Activated CD8-positive, alpha-beta memory T cell treated with anti-CD3 and anti-CD28 coated beads for 24 hours (primary cell): ENCODE results near the gene RBM3.
"Not testable (repeated sequence)": the region's sequence is repeated elsewhere in the genome, so short reads cannot be mapped to it uniquely, and the experiment has no call there.

ENCODE experiments used
- DNase-seq: peaks from one replicate; pipeline ENCODE4 v3.0.0-alpha.2; 2020

Gene RBM3

DNA sequence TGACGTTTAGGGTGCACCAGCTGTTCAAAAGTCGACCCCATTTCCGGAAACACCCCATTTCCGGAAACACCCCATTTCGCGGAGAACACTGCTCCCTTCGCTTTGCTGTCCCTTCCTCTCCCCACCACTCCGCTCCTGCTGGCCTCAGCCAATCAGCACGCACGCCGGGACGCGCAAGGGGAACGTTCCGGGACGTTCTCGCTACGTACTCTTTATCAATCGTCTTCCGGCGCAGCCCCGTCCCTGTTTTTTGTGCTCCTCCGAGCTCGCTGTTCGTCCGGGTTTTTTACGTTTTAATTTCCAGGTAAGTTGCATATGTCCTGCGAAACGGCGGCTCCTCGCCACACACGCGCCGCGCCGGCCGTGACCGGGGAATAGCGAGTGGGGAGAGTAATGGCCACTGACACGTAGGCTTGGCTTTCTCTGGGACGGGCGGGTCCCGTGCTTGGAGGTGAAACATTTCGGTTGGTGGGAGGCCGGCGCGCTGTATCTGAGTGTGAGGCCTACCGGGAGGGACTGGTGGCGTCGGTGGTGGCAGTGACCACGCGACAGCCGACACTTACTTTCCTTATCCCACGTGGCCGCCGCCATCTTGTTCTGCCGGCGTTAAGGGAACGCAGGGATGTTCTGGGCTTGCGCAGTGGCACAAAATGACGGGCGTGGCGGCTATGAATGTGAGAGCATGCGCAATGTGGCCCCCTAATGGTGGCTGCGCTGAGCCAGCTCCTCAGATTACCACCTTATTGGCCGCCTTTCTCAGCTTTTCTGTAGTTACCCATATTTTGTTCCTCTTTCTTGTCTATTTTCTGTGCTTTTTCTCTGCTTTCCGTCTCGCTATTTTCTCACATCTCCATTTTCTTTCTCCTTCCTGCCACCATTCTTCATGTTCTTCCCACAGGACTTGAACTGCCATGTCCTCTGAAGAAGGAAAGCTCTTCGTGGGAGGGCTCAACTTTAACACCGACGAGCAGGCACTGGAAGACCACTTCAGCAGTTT lies at the start of gene RBM3:
TSS of gene RBM3 (plus strand) at position 215 of the 997 bp plus-strand sequence. CDS start at position 912, 697 bp downstream.
- DNase-seq = peak; percentile 90

DNA sequence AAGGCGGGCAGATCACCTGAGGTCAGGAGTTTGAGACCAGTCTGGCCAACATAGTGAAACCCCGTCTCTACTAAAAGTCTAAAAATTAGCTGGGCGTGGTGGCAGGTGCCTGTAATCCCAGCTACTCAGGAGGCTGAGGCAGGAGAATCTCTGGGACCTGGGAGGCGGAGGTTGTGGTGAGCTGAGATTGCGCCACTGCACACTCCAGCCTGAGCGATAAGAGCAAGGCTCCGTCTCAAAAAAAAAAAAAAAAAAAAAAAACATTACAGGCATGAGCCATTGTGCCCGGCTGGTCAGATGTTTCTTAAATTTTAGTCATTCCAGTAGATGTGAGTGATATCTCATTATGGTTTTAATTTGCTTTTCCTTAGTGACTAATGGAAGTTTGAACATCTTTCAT lies 48.4 kb upstream of the RBM3 start:
- DNase-seq = not testable (repeated sequence)

DNA sequence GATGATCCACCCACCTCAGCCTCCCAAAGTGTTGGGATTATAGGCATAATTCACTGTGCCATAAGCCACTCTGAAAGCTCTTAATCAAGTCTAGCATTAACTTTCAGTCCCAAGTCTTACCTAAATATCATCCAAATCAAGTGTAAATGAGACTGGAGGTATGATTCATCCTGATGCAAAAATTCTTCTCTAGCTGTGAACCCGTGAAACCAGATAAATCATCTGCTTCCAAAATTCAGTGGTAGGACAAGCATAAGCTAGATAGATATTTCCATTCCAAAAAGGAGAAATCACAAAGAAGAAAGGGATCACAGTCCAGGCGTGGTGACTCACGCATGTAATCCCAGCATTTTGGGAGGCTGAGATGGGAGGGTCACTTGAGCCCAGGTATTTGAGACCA lies 43.5 kb upstream of the RBM3 start:
- no peak for DNase-seq

DNA sequence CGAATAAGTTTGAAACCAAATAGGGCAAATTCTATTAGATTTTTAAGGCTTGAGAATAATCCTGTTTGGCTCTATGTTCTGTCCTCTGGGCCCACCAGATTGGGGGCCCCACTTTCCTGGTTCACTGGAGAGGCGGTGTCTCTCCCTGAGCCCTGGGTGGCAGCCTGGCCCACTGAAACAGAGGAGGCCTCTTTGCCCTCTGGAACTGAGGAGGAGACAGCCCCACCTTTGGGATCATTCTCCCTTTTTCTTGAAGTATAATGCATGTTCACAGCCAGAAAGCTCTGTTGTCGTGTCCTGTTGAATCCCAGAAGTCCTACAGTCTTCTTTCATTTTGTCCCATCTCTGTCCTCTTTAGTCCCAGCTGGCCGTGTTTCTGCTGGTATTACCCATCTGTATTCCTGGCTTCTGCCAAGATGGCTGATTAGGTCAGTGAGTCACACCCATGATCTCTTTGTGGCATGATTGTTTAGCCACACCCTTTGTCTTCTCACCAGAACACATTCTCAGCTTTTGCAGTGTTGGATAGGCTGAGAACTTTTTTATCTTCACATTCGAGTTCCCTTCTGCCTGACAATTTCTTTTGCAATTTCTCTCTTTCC lies 42.8 kb upstream of the RBM3 start:
- no peak for DNase-seq

DNA sequence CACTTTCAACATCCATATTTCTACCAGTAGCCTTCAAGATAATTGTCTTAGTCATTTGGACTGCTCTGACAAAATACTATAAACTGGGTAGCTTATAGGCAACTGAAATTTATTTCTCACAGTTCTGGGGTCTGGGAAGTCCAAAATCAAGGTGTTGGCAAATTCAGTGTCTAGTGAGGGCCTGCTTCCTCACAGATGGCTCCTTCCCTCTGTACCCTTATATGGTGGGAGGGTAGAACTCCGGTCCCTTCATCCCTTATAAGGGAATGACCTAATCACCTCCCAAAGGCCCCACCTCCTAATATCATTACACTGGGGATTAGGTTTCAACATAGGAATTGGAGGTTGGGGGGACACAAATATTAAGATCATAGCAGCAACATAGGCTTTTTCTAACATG lies 42.1 kb upstream of the RBM3 start:
- DNase-seq = no peak

DNA sequence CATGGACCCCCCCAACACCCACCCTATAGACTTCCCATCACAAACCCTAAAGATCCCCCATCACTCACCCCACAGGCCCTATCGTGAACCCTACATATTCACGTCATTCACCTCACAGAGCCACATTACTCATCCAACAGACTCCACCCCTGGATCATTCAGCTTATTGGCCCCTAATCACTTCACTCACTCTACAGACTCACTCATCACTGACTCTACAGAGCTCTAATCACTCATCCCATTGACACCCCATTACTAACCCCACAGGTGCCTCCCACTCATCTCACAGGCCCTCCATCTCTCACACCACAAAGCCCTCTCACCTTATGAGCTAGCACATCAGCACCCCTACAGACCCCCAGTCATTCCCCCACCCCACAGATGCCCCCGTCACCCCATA lies 41.1 kb upstream of the RBM3 start:
- DNase-seq = no peak

DNA sequence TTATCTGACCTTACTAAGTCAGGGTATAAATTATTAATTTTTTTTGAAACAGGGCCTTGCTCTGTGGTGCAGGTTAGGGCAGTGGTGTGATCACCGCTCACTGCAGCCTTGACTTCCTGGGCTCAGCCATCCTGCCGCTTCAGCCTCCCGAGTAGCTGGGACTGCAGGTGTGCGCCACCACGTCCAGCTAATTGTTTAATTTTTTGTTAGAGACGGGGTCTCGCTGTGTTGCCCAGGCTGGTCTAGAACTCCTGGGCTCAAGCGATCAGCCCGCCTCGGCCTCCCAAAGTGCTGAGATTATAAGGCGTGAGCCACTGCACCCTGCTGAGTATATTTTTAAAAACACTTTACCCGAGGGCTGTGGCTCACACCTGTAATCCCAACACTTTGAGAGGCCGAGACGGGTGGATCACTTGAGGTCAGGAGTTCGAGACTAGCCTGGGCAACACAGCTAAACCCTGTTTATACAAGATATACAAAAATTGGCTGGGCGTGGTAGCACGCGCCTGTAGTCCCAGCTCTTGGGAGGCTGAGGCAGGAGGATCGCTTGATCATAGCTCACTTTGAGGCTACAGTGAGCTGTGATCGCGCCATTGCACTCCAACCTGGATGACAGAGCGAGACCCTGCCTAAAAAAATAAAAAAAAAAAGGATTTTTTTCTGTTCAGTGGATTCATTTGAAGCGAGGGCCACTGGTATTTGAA lies 35.5 kb upstream of the RBM3 start:
- DNase-seq = no peak

DNA sequence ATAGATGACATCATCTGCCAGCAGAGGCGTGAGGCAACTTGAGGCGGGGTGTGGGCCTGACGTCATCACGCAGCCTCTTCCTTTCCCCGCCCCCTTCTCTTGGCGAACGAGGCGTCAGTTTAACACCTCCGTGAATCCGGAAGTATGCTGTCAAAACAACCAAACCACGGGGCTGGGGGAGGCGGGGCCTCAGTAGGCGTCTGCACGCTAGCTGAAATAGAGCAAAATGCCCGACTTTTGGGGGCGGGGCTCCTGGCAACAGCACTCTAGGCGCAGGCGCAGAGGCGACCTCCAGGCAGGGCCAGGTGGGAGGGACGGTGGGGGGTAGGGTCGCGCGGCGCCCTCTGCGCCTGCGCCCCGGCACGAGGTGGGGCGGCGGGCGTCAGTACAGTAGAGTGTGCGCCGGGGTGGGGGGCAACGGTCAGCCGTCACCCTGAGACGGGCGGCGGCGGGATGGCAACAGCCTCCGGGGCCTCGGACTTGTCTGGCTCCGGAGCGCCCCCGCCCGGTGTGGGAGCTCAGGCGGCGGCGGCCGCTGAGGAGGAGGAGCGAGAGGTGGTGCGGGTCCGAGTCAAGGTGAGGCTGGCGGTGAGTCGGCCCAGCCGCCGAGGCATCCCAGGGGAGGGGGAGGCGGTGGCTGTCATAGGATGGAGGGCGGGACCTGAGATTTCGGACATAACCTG lies 34.8 kb upstream of the RBM3 start, which contains the start of gene TBC1D25:
TSS of gene TBC1D25 (plus strand) at position 370 of the 683 bp plus-strand sequence. CDS start at position 454, 84 bp downstream.
- DNase-seq = peak; percentile 95

DNA sequence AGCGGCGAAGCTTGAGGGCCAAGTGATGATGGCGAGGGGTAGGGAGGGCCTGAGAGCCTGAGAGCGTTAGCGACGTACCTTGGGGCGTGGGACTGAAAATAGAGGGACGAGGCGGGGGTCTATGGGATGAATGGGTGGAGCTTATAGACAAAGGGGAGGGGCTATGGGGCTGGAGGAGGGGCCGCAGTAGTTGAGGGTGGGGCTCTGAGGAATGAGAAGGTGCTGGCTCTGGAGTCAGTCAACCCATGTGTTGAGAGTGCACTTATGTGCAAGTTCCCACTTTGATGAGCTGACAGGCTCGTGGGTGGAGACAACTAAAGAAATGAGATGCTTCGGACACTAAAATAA lies 34.3 kb upstream of the RBM3 start:
- DNase-seq = no peak

DNA sequence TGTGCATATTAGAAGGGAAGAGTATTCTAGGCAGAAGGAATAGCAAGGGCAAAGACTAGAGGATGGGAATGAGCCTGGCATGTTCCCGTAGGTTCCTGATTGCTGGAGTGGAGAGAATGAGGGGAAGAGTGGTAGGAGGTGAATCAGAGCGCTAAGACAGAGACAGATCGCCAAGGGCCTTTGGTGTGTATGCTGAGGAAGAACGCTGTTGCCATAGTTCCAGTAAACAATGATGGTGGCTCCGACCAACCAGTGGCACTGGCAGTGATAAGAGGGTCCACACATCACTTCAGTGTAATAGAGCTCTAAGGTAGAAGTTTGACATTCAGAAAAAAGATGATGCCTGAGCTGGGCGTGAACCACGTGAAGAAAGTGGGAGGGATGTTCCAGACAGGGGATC lies 33.8 kb upstream of the RBM3 start:
- no peak for DNase-seq

DNA sequence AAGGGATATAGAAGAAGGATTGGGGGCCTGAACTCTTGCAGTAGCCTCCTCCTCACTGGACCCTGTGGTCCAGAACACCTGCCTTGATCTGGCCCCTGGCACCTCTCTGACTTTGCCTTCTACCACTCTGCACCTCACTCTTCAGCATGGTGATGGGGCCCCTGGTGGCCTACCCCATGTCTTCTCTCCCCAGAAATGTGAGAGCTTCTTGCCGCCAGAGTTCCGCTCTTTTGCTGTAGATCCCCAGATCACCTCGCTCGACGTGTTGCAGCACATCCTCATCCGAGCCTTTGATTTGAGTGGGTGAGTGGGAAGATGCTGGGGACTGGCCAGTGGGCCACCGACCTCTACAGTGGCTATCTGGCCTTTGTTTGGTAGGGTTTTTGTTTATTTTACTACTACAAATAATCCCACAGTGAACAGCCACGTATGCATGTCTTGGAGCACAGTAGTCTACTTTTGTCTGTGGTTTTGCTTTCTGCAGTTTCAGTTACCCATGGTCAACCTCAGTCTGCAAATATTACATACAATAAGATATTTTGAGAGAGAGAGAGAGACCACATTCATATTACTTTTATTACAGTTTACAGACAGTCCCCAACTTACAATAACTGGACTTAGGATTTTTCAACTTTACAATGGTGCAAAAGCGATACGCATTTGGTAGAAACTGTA lies 33.0 kb upstream of the RBM3 start:
- DNase-seq = no peak

DNA sequence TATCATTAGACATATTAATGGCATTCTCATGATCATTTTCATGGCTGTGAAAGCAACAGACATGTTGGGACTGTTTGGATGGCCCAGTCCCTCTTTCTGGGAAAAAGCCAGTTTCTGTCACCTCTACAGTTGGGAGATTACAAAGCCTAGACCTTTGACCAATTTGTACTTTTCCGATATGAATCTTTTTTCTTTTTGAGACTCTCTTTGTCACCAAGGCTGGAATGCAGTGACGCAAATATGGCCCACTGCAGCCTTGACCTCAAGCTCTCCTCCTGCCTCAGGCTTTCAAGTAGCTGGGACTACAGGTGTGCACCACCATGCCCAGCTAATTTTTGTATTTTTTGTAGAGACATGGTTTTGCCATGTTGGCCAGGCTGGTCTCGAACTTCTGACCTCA lies 25.4 kb upstream of the RBM3 start:
- no peak for DNase-seq

DNA sequence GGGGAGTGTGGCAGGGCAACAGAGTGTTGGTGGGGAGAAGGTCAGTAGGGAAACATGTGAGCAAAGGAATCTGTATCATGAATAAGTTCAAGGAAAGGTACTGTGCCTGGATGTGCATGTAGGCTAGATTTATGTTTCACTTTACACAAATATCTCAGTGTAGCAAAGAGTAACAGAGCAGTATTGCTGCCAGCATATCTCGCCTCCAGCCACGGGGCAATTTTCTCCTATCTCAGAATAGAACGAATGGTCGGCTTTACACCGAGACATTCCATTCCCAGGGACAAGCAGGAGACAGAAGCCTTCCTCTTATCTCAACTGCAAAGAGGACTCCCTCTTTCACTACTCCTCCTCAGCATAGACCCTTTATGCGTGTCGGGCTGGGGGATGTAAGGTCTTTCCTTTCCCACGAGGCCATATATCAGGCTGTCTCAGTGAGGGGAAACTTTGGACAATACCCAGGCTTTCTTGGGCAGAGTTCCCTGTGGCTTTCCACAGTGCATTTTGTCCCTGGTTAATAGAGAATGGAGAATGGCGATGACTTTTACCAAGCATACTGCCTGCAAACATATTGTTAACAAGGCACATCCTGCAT lies 18.5 kb upstream of the RBM3 start:
- DNase-seq = not testable (repeated sequence)

DNA sequence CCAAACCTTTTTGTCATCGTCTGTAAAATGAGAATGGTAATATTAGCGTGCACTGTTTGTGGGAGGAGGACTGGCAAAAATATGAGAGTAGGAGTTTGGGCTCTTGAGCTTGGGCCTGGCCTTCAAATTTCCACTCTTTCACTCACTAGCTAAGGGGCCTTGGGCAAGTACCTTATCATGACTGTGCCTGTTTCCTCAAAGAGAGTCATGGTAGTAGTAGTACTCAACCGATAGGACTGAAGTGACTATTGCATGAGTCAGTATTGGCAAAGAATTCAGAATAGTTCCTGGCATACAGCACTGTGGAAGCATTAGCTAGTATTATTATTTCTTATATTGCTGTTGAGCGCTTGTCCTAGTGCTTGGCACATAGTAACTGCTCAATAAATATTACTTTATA lies 16.0 kb upstream of the RBM3 start:
- DNase-seq = no peak

DNA sequence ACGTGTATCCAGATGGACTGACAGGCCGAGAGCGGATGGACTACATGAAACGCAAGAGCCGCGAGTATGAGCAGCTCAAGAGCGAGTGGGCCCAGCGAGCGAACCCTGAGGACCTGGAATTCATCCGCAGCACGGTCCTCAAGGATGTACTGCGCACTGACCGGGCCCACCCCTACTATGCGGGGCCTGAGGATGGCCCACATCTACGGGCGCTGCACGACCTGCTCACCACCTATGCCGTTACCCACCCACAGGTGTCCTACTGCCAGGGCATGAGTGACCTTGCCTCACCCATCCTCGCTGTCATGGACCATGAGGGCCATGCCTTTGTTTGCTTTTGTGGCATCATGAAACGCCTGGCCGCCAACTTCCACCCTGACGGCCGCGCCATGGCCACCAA lies 14.6 kb upstream of the RBM3 start:
- no peak for DNase-seq

DNA sequence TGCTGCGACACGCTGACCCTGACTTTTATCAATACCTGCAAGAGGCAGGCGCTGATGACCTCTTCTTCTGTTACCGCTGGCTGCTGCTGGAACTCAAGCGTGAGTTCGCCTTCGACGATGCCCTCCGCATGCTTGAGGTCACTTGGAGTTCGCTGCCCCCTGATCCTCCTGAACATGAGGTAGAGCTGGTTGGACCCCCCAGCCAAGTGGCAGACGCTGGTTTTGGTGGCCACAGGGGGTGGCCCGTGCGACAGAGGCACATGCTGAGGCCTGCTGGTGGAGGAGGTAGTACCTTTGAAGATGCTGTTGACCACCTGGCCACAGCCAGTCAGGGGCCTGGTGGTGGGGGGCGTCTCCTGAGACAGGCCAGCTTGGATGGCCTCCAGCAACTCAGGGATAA lies 14.2 kb upstream of the RBM3 start:
- no peak for DNase-seq

DNA sequence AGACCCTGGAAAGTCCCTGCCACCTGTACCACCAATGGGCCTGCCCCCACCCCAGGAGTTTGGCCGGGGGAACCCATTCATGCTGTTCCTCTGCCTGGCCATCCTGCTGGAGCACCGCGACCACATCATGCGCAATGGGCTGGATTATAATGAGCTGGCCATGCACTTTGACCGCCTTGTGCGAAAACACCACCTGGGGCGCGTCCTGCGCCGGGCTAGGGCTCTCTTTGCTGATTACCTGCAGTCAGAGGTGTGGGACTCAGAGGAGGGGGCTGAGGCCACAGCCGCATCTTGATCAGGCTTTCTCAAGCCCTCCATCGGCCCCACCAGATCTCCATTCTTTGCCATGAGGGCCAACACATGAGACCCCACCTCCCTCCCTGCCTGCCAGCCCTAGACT lies 13.6 kb upstream of the RBM3 start:
- no peak for DNase-seq

DNA sequence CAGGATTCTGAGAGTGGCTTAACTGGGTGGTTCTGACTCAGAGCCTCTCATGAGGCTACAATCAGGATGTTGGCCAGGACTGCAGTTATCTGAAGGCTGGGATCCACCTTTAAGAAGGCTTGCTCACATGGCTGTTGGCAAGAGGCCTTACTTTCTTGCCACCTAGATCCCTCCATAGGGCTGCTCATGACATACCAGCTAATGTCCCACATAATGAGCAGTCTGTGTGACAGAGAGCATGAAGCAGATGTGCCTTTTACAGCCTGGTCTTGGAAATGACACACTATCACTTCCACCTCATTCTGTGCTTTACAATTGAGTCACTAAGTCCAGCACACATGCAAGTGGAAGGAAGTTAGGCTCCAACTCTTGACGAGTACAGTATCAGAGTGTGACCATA lies 4.3 kb upstream of the RBM3 start:
- DNase-seq = no peak

DNA sequence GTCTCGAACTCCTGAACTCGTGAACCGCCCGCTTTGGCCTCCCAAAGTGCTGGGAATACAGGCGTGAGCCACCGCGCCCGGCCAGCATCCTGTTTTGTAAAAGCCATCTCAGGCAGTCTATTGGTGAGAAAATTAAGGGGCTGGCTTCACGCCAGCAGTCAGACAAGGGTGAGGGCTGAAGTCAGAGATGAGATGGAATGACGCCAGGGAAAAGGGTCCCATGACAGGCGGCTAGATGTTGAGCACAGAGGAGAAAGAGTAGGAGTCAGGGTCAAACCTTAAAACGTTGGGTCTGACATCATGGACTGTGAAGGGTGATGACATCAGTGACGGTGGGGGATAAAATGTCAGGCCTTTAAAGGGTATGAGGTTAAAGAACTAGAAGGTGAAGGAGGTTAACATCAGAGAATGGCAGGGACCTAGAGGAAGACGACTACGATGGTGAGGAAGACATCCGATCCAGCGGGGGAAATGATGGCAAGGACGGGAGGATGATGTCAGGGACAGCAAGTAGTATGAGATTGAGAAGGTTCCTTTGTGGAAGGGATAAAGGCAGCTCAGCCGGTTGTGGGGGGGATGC lies 504 bp upstream of the RBM3 start:
- peak; percentile 58 for DNase-seq

DNA sequence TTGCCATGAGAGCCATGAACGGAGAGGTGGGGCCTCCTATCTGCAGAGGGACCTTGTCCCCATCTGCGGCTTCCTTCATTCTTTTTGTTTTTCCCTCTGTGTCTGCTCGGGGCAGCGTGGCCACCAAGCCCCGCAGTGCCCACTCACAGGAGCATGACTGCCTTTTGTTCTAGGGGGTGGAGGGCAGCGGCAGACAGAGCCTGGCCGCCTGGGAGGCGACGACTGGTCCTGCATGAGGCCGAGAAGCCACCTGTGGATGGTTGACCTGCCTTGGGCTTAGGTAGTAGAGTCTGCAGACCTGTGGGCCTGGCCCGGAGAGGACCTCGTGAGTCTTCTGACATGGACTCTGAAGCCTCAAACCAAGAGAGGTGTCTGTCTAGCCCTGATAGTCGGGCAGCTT lies 1.4 kb downstream of the RBM3 start:
- no peak for DNase-seq

DNA sequence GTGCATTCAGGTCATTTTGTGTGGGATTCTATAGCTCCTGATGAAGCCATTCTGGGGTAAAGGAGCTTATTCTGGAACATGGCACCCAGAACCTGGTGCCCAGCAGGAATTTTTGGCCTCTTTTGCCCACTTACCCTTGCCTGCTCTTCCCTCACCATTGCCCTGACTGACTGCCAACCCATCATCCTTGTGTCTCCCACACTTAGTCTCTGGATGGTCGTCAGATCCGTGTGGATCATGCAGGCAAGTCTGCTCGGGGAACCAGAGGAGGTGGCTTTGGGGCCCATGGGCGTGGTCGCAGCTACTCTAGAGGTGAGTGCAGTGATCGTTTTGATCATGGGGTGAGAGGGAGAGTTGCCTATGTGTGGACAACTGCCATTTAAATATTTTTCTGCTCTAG lies 1.8 kb downstream of the RBM3 start:
- no peak for DNase-seq

DNA sequence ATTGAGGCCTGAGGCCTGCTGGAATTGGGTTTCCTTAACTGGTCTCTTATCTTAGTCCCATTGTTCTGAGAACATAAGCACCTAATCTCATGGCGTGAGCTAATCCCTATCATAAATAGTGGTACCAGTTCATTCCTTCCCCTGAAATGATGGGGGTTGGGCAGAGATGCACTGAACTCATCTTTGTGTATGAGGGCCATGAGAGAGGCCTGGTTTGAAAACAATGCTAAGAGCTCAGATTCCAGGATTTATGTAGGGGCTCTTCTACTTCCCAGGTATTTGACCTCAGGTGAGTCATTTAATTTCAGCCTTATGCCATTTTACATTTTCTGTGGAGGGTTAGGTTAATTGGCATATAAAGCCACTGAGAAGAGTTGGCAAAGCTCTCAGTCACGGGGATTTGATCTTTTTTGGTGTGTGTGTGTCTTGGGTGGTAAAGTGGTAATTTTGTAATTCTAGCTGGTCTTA lies 4.4 kb downstream of the RBM3 start:
- no peak for DNase-seq
